CD14-positive monocyte (primary cell): ENCODE results near the gene DPP6. TPM values are rescaled to one million over a fixed set of nuclear protein-coding genes. Genes with fewer than 3 reads are reported as not detected.

Experiments
- DNase-seq, 3 donors: peaks; one replicate each; pipeline ENCODE4 v3.0.0-alpha.2; 2011 to 2022
- H2AFZ ChIP-seq: 2 replicates; pipeline ENCODE4 v1.6.0; 2012; ENCODE audit warnings: mild to moderate bottlenecking, low read depth, low read length, inconsistent platforms; ENCODE audit not compliant: insufficient read depth, poor library complexity, severe bottlenecking
- H3K27ac ChIP-seq, 2 donors: 1 replicate in 1 of 2; 2 replicates in 1 of 2; pipeline ENCODE4 v1.5.1; 2012 to 2013; ENCODE audit warnings: low read length in 2 of 2, control low read depth in 1 of 2, inconsistent platforms in 1 of 2, low read depth in 1 of 2, mild to moderate bottlenecking in 1 of 2
- H3K27me3 ChIP-seq, 2 donors: one replicate each; pipeline versions ENCODE4 v1.6.0 to v1.6.1; 2011 to 2013; ENCODE audit warnings: low read length in 2 of 2; ENCODE audit not compliant: control insufficient read depth in 2 of 2, insufficient read depth in 2 of 2
- H3K36me3 ChIP-seq, 2 donors: replicated peaks in 1 of 2; 1 replicate in 1 of 2; 2 replicates in 1 of 2; pipeline versions ENCODE4 v1.5.1 to v1.6.1; 2012 to 2013; ENCODE audit warnings: low read length in 2 of 2, control low read depth in 1 of 2, inconsistent platforms in 1 of 2, mild to moderate bottlenecking in 1 of 2; ENCODE audit not compliant: insufficient read depth in 2 of 2, control insufficient read depth in 1 of 2
- H3K4me1 ChIP-seq, 2 donors: 1 replicate in 1 of 2; 2 replicates in 1 of 2; pipeline versions ENCODE4 v1.5.1 to v1.6.1; 2012 to 2013; ENCODE audit warnings: low read length in 2 of 2, control low read depth in 1 of 2, inconsistent platforms in 1 of 2, mild to moderate bottlenecking in 1 of 2, moderate library complexity in 1 of 2; ENCODE audit not compliant: insufficient read depth in 2 of 2, control insufficient read depth in 1 of 2
- H3K4me2 ChIP-seq: replicated peaks from 2 replicates; pipeline ENCODE3; 2012; ENCODE audit warnings: low read length, moderate library complexity, mild to moderate bottlenecking; ENCODE audit not compliant: poor library complexity, severe bottlenecking; ENCODE audit errors: extremely low read depth
- H3K4me3 ChIP-seq, 3 experiments: fragments of 200-600 bp in 1 of 3; sonication (generic) in 1 of 3; replicated peaks in 1 of 3; 1 replicate in 2 of 3; 2 replicates in 1 of 3; pipeline ENCODE4 v1.5.1; 2011 to 2013; ENCODE audit warnings: low read length in 3 of 3, mild to moderate bottlenecking in 3 of 3, control low read depth in 2 of 3, low read depth in 2 of 3, inconsistent platforms in 1 of 3, moderate library complexity in 1 of 3
- H3K79me2 ChIP-seq: 2 replicates; pipeline ENCODE4 v1.6.0; 2012; ENCODE audit warnings: mild to moderate bottlenecking, control low read depth, inconsistent platforms, low read length, moderate library complexity; ENCODE audit not compliant: insufficient read depth
- H3K9ac ChIP-seq: 2 replicates; pipeline ENCODE4 v1.6.0; 2017; ENCODE audit warnings: low read length, mild to moderate bottlenecking; ENCODE audit not compliant: insufficient read depth, poor library complexity, severe bottlenecking
- H3K9me3 ChIP-seq, 2 donors: replicated peaks in 1 of 2; 1 replicate in 1 of 2; 2 replicates in 1 of 2; pipeline versions ENCODE4 v1.5.1 to v1.6.1; 2012 to 2013; ENCODE audit warnings: low read length in 2 of 2, control low read depth in 1 of 2; ENCODE audit not compliant: control insufficient read depth in 1 of 2, insufficient read depth in 1 of 2
- H4K20me1 ChIP-seq: 2 replicates; pipeline ENCODE4 v1.6.0; 2012; ENCODE audit warnings: mild to moderate bottlenecking, low read length, control low read depth, moderate library complexity; ENCODE audit not compliant: insufficient read depth
- H3K27ac Mint-ChIP-seq, 7 donors: one replicate each; pipeline ENCODE4 v1.8.0; 2020; ENCODE audit warnings: mild to moderate bottlenecking in 7 of 7, mixed read lengths in 7 of 7, moderate library complexity in 6 of 7, inconsistent platforms in 2 of 7
- H3K27me3 Mint-ChIP-seq, 3 donors: one replicate each; pipeline ENCODE4 v1.8.0; 2021 to 2022; ENCODE audit warnings: low read depth in 3 of 3, mild to moderate bottlenecking in 3 of 3, mixed read lengths in 3 of 3, moderate library complexity in 3 of 3, inconsistent platforms in 1 of 3
- H3K36me3 Mint-ChIP-seq, 2 donors: one replicate each; pipeline ENCODE4 v1.8.0; 2020; ENCODE audit warnings: mixed read lengths in 2 of 2, inconsistent platforms in 1 of 2, mild to moderate bottlenecking in 1 of 2
- H3K4me1 Mint-ChIP-seq: one replicate; pipeline ENCODE4 v1.8.0; 2020; ENCODE audit warnings: mild to moderate bottlenecking, mixed read lengths
- H3K4me3 Mint-ChIP-seq, 2 donors: one replicate each; pipeline ENCODE4 v1.8.0; 2020; ENCODE audit warnings: mild to moderate bottlenecking in 2 of 2, mixed read lengths in 2 of 2, moderate library complexity in 1 of 2
- H3K9me3 Mint-ChIP-seq, 7 donors: one replicate each; pipeline ENCODE4 v1.8.0; 2020 to 2022; ENCODE audit warnings: mixed read lengths in 7 of 7, mild to moderate bottlenecking in 6 of 7, moderate library complexity in 6 of 7, inconsistent platforms in 2 of 7
- CTCF ChIP-seq: fragments of 200-600 bp; IDR thresholded peaks from one replicate; pipeline ENCODE4 v1.8.0; 2022; ENCODE audit warnings: antibody characterized with exemption, mild to moderate bottlenecking
- WGBS: methylation state at CpG from one replicate; pipeline ENCODE4 v1.1.5; 2013; ENCODE audit warnings: missing lambda C conversion rate; ENCODE audit not compliant: insufficient coverage; 5-methylcytosine and 5-hydroxymethylcytosine counted together
- intact Hi-C, 2 donors: fragments of 100-400 bp; cut with micrococcal nuclease; formaldehyde crosslinking; loops; one replicate each; pipeline versions ENCODE4 v1.15.0 to v1.15.1; 2023
- polyA plus RNA-seq, 3 donors: library from polyadenylated mRNA; depleted of rRNA in 1 of 3; unstranded in 2 of 3; stranded (reverse) in 1 of 3; fragments of 300-500 nt in 2 of 3; fragments of >200 nt in 1 of 3; fragmentation: Illumina TruSeq in 2 of 3; gene quantifications; 1 replicate in 2 of 3; 2 replicates in 1 of 3; pipeline ENCODE4 v1.2.3, GENCODE V29; 2012 to 2021

Gene DPP6
- polyA plus RNA-seq, 3 donors = not detected

DNA sequence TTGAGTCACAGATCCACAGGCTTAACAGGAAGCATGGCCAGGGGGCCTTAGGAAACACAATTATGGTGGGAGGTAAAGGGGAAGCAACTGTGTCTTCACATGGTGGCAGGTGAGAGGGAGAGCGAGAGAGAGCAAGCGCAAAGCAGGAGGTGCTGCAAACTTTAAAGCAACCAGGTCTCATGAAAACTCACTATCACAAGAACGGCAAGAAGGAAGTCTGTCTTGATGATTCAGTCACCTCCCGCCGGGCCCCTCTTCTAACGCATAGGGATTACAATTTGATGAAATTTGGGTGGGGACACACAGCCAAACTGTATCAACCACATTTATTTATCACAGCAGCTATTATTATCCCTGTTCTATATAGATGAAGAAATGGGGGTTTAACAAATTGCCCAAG, 201.6 kb downstream of the DPP6 start:
- peaks cover 0 to 2% (median 1%) of the 10 kb centered on the region in 3 donors for H3K27me3 Mint-ChIP-seq
- peak overlapping the region in 1 of 7 donors; percentile 2 for H3K27ac Mint-ChIP-seq
- Histone ChIP-seq H2AFZ (no peak overlapping the region), H3K4me2 (no peak overlapping the region), H4K20me1 (no peaks in the 10 kb centered on the region), H3K27ac (no peak overlapping the region), H3K9me3 (peaks cover 5 to 16% of the 10 kb centered on the region in 2 donors), H3K9ac (no peak overlapping the region), H3K27me3 (no peaks in the 10 kb centered on the region), H3K36me3 (no peaks in the 10 kb centered on the region), H3K4me3 (no peak overlapping the region), H3K79me2 (no peaks in the 10 kb centered on the region), H3K4me1 (no peaks in the 10 kb centered on the region)
- no peaks in the 10 kb centered on the region for H3K4me1 Mint-ChIP-seq
- no peak for TF ChIP-seq CTCF
- H3K36me3 Mint-ChIP-seq = no peaks in the 10 kb centered on the region
- no peak overlapping the region for H3K4me3 Mint-ChIP-seq
- no CpG with 5 or more reads among the region's 6 CpGs for WGBS
- intact Hi-C loops = no loop called here
- DNase-seq = no peak
- peaks cover 6 to 19% (median 16%) of the 10 kb centered on the region in 7 donors for H3K9me3 Mint-ChIP-seq

- DNase-seq = no peak
- Histone ChIP-seq H3K4me3 (no peak overlapping the region), H3K27me3 (no peaks in the 10 kb centered on the region), H3K9me3 (peaks cover 8 to 20% of the 10 kb centered on the region in 2 donors), H3K79me2 (no peaks in the 10 kb centered on the region), H3K9ac (no peak overlapping the region), H3K4me2 (no peak overlapping the region), H3K27ac (no peak overlapping the region), H2AFZ (no peak overlapping the region), H3K36me3 (no peaks in the 10 kb centered on the region), H4K20me1 (no peaks in the 10 kb centered on the region), H3K4me1 (no peaks in the 10 kb centered on the region)
- H3K27ac Mint-ChIP-seq = peak overlapping the region in 1 of 7 donors; percentile 73
- H3K9me3 Mint-ChIP-seq = peaks cover 9 to 21% (median 15%) of the 10 kb centered on the region in 7 donors
- no peaks in the 10 kb centered on the region for H3K4me1 Mint-ChIP-seq
- H3K27me3 Mint-ChIP-seq = peaks cover 0 to 2% (median 1%) of the 10 kb centered on the region in 3 donors
- TF ChIP-seq CTCF = no peak
- no peaks in the 10 kb centered on the region for H3K36me3 Mint-ChIP-seq
- WGBS = 14% methylated on average over 3 of the region's 7 CpGs
- no peak overlapping the region for H3K4me3 Mint-ChIP-seq
- intact Hi-C loops = no loop called here
Observed at GRCh38 chr7:154255324-154255723, 203.1 kb downstream of the DPP6 start.
